NCI-H1930 (cell line): ENCODE results near the gene ZSCAN26.

Experiments used
- DNase-seq, 2 experiments: peaks; one replicate each; lab custom pipeline; 2025; lab: John Stamatoyannopoulos, UW

ZSCAN26 gene

GRCh38 chr6:28322661-28323060, 55.7 kb downstream of the ZSCAN26 start:
- DNase-seq, result no peak

- DNase-seq, result no peak
Observed at GRCh38 chr6:28323813-28324424, 57.0 kb downstream of the ZSCAN26 start.

- no peak for DNase-seq
Observed at GRCh38 chr6:28326371-28326948, 59.5 kb downstream of the ZSCAN26 start.
